Urinary bladder (tissue), 4 donors: Measurements from ENCODE around the gene VKORC1L1. TPM values are rescaled to one million over a fixed set of nuclear protein-coding genes. Genes with fewer than 3 reads are reported as not detected.
"Not testable (repeated sequence)": the region's sequence is repeated elsewhere in the genome, so short reads cannot be mapped to it uniquely, and the experiment has no call there.

ENCODE experiments used
- DNase-seq: peaks from one replicate; pipeline ENCODE4 v3.0.0-alpha.2; 2015; ENCODE audit errors: extremely low spot score
- H3K27ac ChIP-seq: one replicate; pipeline ENCODE4 v1.5.1; 2013; ENCODE audit warnings: low read depth, mild to moderate bottlenecking, moderate library complexity
- H3K36me3 ChIP-seq: one replicate; pipeline ENCODE4 v1.6.1; 2013; ENCODE audit warnings: mild to moderate bottlenecking, moderate library complexity; ENCODE audit not compliant: insufficient read depth
- H3K4me1 ChIP-seq: one replicate; pipeline ENCODE4 v1.6.1; 2013; ENCODE audit warnings: mild to moderate bottlenecking, moderate library complexity; ENCODE audit not compliant: insufficient read depth
- H3K4me3 ChIP-seq: one replicate; pipeline ENCODE4 v1.5.1; 2013; ENCODE audit warnings: low read depth, low read length
- whole genome bisulfite sequencing: extraction: QIAGEN DNeasy Blood & Tissue Kit; methylation state at CpG from one replicate; pipeline ENCODE4 v1.1.7; 2013; 5-methylcytosine and 5-hydroxymethylcytosine counted together
- polyA plus RNA-seq: library from polyadenylated mRNA; stranded (reverse); fragments of 200-250 nt; gene quantifications from one replicate; pipeline ENCODE4 v1.2.3, GENCODE V29; 2013
- total RNA-seq: library from RNA; depleted of rRNA; stranded (reverse); fragments of >200 nt; gene quantifications from one replicate; pipeline ENCODE4 v1.2.3, GENCODE V29; 2014
- donor health status: healthy with polysubstance abuse.
- donor health status: healthy.

The VKORC1L1 gene
- total and polyA plus RNA-seq, 2 donors = 18.7 to 24.0 TPM

GRCh38 chr7:65896279-65896870, 23.5 kb downstream of the VKORC1L1 start:
- WGBS = 95% methylated on average over 4 of the region's 4 CpGs
- DNase-seq = no peak

GRCh38 chr7:65897289-65897688, 24.4 kb downstream of the VKORC1L1 start:
- not testable (repeated sequence) for DNase-seq, H3K4me3 ChIP-seq, H3K4me1 ChIP-seq, H3K27ac ChIP-seq, H3K36me3 ChIP-seq
- 95% methylated on average over 3 of the region's 3 CpGs for WGBS

More at GRCh38 chr7:65896279-65896870, 23.5 kb downstream of the VKORC1L1 start:
- H3K4me1 ChIP-seq = no peaks in the 10 kb centered on the region
- no peaks in the 10 kb centered on the region for H3K36me3 ChIP-seq
- H3K4me3 ChIP-seq = no peak overlapping the region
- H3K27ac ChIP-seq = no peak overlapping the region

- H3K4me3 ChIP-seq, DNase-seq, H3K36me3 ChIP-seq, H3K27ac ChIP-seq, H3K4me1 ChIP-seq: not testable (repeated sequence)
- WGBS = 96% methylated on average over 2 of the region's 2 CpGs
These were observed 26.0 kb downstream of the VKORC1L1 start for GRCh38 chr7:65898677-65899447.

- Histone ChIP-seq H3K27ac (no peak overlapping the region), H3K4me1 (no peaks in the 10 kb centered on the region), H3K4me3 (no peak overlapping the region), H3K36me3 (no peaks in the 10 kb centered on the region)
- DNase-seq = no peak
These were observed 29.4 kb downstream of the VKORC1L1 start for GRCh38 chr7:65902306-65902705.

- DNase-seq = no peak
- Histone ChIP-seq H3K4me1 (no peaks in the 10 kb centered on the region), H3K4me3 (no peak overlapping the region), H3K36me3 (no peaks in the 10 kb centered on the region), H3K27ac (no peak overlapping the region)
- whole genome bisulfite sequencing = 87% methylated on average over 6 of the region's 6 CpGs
These were observed 34.8 kb downstream of the VKORC1L1 start for GRCh38 chr7:65907501-65908198.

- Histone ChIP-seq H3K36me3 (no peaks in the 10 kb centered on the region), H3K4me1 (no peaks in the 10 kb centered on the region), H3K27ac (no peak overlapping the region), H3K4me3 (no peak overlapping the region)
- no peak for DNase-seq
- 20% methylated on average over 2 of the region's 2 CpGs for WGBS
These were observed 37.4 kb downstream of the VKORC1L1 start for GRCh38 chr7:65910237-65910636.

GRCh38 chr7:65912237-65912636, 39.4 kb downstream of the VKORC1L1 start:
- Histone ChIP-seq H3K4me1 (no peaks in the 10 kb centered on the region), H3K27ac (no peak overlapping the region), H3K4me3 (no peak overlapping the region), H3K36me3 (no peaks in the 10 kb centered on the region)
- WGBS = 90% methylated on average over 7 of the region's 7 CpGs
- no peak for DNase-seq

GRCh38 chr7:65915921-65916657, 43.2 kb downstream of the VKORC1L1 start:
- Histone ChIP-seq H3K36me3 (no peaks in the 10 kb centered on the region), H3K27ac (no peak overlapping the region), H3K4me3 (no peak overlapping the region), H3K4me1 (no peaks in the 10 kb centered on the region)
- no peak for DNase-seq
- 97% methylated on average over 8 of the region's 8 CpGs for WGBS

GRCh38 chr7:65923316-65923715, 50.4 kb downstream of the VKORC1L1 start:
- WGBS = 90% methylated on average over 4 of the region's 4 CpGs
- no peak for DNase-seq

GRCh38 chr7:65924193-65924592, 51.3 kb downstream of the VKORC1L1 start:
- no peaks in the 10 kb centered on the region for H3K36me3 ChIP-seq
- H3K4me3 ChIP-seq = no peak overlapping the region
- no peak for DNase-seq
- 55% methylated on average over 4 of the region's 4 CpGs for WGBS
- H3K4me1 ChIP-seq = no peaks in the 10 kb centered on the region
- no peak overlapping the region for H3K27ac ChIP-seq

More at GRCh38 chr7:65923316-65923715, 50.4 kb downstream of the VKORC1L1 start:
- H3K4me3 ChIP-seq = no peak overlapping the region
- no peaks in the 10 kb centered on the region for H3K4me1 ChIP-seq
- H3K27ac ChIP-seq = no peak overlapping the region
- no peaks in the 10 kb centered on the region for H3K36me3 ChIP-seq

- WGBS = 81% methylated on average over 3 of the region's 3 CpGs
- H3K4me3 ChIP-seq = no peak overlapping the region
- no peaks in the 10 kb centered on the region for H3K36me3 ChIP-seq
- no peak for DNase-seq
- H3K27ac ChIP-seq = no peak overlapping the region
- H3K4me1 ChIP-seq = no peaks in the 10 kb centered on the region
These were observed 52.2 kb downstream of the VKORC1L1 start for GRCh38 chr7:65925040-65925439.

GRCh38 chr7:65926588-65926987, 53.7 kb downstream of the VKORC1L1 start:
- Histone ChIP-seq H3K4me1 (no peaks in the 10 kb centered on the region), H3K27ac (no peak overlapping the region), H3K36me3 (no peaks in the 10 kb centered on the region), H3K4me3 (no peak overlapping the region)
- DNase-seq = no peak
